ENCODE measurements around the gene EEF1AKMT4. TPM values are rescaled to one million over a fixed set of nuclear protein-coding genes. Genes with fewer than 3 reads are reported as not detected.
A peak's percentile ranks its signal among the peaks of the same experiment; 100 is the strongest.

The EEF1AKMT4 gene
- total and polyA plus RNA-seq, 10 of the 15 experiments (the other 5 are each of a cell fraction or from before 2014, with no cell fraction given) = 7.5 to 26.8 (median 18.3) TPM

- TF ChIP-seq ATF3 (IDR thresholded peaks at IDR 0.05; ENCODE audit: borderline replicate concordance, extremely low read depth, low read depth, low read length) (no peak), POLR2AphosphoS5 (IDR thresholded peaks at IDR 0.05; ENCODE audit: low read length) (peak; percentile 74), FOXM1 (IDR thresholded peaks at IDR 0.05; ENCODE audit: low read depth, low read length) (no peak), JUND (IDR thresholded peaks at IDR 0.05; ENCODE audit: low read depth, low read length) (no peak), SP1 (IDR thresholded peaks at IDR 0.05; ENCODE audit: low read depth, low read length) (no peak), ZNF217 (IDR thresholded peaks at IDR 0.05) (no peak)
- TF ChIP-seq, protein P1, sequence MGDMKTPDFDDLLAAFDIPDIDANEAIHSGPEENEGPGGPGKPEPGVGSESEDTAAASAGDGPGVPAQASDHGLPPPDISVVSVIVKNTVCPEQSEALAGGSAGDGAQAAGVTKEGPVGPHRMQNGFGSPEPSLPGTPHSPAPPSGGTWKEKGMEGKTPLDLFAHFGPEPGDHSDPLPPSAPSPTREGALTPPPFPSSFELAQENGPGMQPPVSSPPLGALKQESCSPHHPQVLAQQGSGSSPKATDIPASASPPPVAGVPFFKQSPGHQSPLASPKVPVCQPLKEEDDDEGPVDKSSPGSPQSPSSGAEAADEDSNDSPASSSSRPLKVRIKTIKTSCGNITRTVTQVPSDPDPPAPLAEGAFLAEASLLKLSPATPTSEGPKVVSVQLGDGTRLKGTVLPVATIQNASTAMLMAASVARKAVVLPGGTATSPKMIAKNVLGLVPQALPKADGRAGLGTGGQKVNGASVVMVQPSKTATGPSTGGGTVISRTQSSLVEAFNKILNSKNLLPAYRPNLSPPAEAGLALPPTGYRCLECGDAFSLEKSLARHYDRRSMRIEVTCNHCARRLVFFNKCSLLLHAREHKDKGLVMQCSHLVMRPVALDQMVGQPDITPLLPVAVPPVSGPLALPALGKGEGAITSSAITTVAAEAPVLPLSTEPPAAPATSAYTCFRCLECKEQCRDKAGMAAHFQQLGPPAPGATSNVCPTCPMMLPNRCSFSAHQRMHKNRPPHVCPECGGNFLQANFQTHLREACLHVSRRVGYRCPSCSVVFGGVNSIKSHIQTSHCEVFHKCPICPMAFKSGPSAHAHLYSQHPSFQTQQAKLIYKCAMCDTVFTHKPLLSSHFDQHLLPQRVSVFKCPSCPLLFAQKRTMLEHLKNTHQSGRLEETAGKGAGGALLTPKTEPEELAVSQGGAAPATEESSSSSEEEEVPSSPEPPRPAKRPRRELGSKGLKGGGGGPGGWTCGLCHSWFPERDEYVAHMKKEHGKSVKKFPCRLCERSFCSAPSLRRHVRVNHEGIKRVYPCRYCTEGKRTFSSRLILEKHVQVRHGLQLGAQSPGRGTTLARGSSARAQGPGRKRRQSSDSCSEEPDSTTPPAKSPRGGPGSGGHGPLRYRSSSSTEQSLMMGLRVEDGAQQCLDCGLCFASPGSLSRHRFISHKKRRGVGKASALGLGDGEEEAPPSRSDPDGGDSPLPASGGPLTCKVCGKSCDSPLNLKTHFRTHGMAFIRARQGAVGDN (IDR thresholded peaks at IDR 0.05) = no peak
Measured at GRCh38 chr3:184298759-184299487, 49.5 kb downstream of the EEF1AKMT4 start, which contains the start of gene PSMD2 (continued).
